EL (cell line): Measurements from ENCODE around the gene MACROD2.
"Not testable (repeated sequence)": the region's sequence is repeated elsewhere in the genome, so short reads cannot be mapped to it uniquely, and the experiment has no call there.

Experiments used
- DNase-seq: peaks from one replicate; pipeline ENCODE4 v3.0.0-alpha.2; 2016

MACROD2 gene

DNA sequence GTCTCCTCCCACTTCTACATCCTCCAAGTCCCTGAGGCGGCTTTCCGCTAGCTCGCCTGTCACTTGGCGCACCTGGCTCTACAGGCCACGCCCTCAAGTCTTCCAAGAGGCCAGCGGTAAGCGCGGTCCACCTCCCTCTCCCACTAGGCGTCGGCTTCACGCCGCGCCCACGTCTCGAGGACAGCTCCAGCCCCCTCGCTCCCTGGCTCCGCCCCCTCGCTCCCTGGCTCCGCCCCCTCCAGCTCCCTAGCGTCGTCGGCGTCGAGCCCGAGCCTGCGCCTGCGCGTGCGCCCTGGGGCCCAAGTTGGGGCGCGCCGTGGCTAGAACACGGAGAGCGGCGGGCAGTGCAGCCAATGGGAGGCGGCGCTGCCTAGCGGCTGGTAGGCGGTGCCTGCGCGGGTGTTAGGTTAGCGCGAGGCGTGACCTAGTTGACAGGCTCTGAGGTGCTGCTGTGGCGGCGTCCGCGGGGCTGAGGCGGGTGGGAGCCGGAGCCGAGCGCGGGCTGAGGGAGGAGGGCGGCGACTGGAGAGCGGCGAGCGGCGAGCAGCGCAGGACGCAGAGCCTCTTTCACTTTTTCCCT, at the start of gene MACROD2:
Gene MACROD2, plus strand, starts transcription at position 431 of the 580 bp plus-strand sequence.
- DNase-seq = peak; percentile 92

GRCh38 chr20:13947719-13948118, 47.6 kb upstream of the MACROD2 start:
- DNase-seq = no peak

- DNase-seq = no peak
Measured at GRCh38 chr20:13953227-13953626, 42.1 kb upstream of the MACROD2 start.

- DNase-seq = no peak
Measured at GRCh38 chr20:13960119-13960518, 35.2 kb upstream of the MACROD2 start.

DNA sequence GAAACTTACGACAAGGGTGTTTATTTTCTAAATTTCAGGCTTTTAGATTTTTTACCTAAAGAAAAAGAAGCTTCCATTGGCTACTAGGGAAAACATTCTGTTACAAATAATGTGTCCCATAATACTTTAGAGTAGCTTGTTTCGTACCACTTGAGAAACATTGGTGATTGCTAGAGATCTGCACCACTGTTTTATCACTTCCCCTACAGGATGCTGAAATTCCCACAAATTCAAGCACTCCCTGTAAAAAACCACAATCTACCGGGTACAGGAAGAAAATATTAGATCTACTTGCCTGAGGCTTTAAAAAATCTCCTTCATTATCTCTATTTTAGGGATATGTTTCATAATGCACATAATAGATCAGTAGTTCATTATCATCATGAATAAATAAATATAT, 34.8 kb upstream of the MACROD2 start:
- DNase-seq = no peak

- DNase-seq = no peak
Measured at GRCh38 chr20:13984211-13984610, 11.1 kb upstream of the MACROD2 start.

DNA sequence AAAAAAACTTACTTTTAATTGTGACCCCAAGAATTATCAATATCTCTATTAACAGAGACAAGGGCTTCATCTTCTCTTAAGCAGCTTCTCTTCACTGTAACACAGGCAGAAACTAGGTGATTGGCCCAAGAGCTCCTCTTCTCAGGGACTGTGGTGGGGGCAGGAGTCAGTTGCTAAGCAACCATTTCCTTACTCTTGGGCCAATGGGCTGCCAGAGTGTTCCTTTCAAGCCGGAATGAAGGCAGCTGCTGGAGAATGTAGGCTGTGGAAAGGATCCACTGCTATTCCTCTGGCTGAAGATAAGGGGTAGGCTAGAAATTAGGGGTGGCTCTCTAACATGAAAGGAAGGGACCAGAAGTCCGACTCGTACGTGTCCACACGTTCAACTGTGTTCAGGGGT, 4.9 kb upstream of the MACROD2 start, which contains the start of gene SEL1L2:
Gene SEL1L2, minus strand, starts transcription at position 150 of the 400 bp plus-strand sequence. Its CDS starts 80 bp downstream, at position 70.
- no peak for DNase-seq

DNA sequence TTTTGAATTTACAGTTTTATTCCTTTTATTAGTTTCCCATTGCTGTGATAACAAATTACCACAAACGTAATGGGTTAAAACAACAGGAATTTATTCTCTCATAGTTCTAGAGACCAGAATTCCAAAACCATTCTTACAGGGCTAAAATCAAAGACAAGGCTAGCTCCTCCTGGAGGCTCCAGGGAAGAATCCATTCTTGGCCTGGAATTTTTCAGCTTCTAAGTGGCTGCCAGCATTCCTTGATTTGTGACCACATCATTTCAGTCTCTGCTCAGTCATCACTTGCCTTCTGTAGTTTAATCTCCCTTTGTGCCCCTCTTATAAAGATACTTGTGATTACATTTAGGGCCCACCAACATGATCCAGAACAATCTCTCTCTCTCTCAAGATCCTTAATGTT, 4.0 kb upstream of the MACROD2 start:
- DNase-seq = no peak

GRCh38 chr20:13991955-13992354, 3.4 kb upstream of the MACROD2 start:
- not testable (repeated sequence) for DNase-seq

DNA sequence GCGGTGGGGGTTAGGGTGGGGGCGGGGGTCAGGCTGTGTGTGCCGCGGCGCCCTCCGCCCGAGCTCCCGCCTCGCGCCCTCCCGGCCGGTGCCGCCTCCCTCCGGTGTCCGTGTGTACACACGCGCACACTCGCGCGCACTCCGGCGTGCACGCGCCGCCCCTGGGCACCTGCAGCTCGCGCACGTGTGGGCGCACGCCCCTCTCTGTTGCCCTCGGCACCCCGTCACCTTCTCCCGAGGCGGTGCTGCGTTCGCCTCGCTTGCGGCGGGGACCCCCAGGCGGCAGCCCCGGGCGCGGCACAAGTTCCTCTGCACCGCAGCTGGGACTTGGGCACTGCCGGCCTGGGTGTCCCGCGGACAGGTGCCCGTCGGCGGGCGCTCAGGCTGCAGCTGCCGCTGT, 525 bp downstream of the MACROD2 start:
- DNase-seq = peak; percentile 4

DNA sequence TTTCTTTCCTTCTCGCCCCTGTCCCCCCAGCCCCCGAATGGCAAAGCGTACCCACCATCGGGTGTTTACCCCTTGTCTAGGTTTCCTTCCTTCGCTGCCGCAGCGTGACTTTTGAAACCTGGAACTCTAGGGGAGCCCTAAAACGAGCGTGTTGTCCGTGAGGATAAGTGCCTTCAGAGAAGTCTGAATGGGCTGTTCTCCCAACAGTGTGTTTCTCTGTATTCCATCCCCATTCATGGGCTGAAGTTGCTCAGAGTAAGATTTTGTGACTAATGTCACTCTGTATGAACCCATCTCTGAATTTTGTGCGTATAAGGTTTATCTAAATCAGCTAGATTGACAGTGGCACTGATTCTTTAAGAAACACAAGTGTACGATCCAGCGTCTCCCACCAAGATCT, 949 bp downstream of the MACROD2 start:
- peak; percentile 4 for DNase-seq

- DNase-seq = no peak
Measured at GRCh38 chr20:14000917-14001316, 5.6 kb downstream of the MACROD2 start.

DNA sequence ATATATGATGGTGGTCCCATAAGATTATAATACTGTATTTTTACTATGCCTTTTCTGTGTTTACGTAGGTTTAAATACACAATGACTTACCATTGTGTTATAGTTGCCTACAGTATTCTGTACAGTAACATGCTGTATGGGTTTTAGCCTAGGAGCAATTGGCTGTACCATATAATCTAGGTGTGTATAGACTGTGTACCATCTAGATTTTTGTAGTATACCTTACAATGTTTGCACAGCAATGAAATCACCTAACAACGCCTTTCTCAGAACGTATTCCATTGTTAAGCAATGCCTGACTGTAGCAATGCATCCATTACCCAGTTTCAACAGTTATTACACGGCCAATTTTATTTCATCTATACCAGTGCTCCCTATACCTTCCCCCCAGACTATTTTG, 10.7 kb downstream of the MACROD2 start:
- DNase-seq = no peak

GRCh38 chr20:14009208-14009607, 13.9 kb downstream of the MACROD2 start:
- DNase-seq = no peak

- no peak for DNase-seq
Measured at GRCh38 chr20:14012671-14013070, 17.4 kb downstream of the MACROD2 start.

- no peak for DNase-seq
Measured at GRCh38 chr20:14030991-14031390, 35.7 kb downstream of the MACROD2 start.

GRCh38 chr20:14033310-14033709, 38.0 kb downstream of the MACROD2 start:
- DNase-seq = no peak

DNA sequence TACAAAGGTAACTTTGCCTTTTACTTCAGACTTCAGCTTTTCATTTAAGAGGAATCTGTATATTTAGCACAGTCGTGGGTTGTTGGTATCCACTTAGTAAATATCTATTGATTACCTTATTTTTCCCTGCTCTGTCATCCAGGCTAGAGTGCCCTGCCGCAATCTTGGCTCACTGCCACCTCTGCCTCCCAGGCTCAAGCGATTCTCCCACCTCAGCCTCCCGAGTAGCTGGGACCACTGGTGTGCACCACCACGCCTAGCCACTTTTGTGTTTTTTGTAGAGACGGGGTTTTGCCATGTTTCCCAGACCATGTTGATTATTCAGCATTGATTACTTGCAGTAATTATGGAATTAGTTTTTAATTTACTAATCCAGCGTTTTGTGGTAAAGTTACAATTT, 41.3 kb downstream of the MACROD2 start:
- DNase-seq = no peak

DNA sequence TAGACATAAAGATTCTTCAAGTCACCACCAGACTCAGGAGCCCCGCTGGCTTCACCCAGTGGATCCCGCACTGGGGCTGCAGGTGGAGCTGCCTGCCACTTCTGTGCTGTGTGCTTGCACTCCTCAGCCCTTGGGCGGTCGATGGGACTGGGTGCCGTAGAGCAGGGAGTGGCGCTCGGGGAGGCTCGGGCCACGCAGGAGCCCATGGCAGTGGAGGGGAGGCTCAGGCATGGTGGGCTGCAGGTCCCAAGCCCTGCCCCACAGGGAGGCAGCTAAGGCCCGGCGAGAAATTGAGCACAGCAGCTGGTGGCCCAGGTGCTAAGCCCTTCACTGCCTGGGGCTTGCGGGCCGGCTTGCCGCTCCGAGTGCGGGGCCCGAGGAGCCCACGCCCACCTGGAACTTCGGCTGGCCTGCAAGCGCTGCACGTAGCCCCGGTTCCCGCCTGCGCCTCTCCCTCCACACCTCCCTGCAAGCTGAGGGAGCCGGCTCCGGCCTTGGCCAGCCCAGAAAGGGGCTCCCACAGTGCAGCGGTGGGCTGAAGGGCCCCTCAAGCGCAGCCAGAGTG, 49.5 kb downstream of the MACROD2 start:
- not testable (repeated sequence) for DNase-seq

DNA sequence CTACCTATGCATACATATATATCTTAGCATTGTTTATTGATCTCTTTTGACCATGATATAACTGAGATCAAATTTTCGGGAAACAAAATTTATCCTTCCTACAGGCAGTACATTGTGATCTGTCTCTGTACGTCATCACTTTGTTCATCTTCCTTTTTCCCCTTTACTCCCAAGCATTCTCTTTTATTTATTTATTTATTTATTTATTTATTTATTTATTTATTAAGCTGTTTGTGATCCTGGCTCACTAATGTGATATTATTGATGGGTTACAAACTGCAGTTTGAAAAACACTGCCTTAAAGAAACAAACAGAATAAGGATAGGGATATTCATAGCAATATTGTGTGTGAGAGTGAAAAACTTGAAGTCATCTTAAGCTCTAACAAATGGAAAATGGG, 51.2 kb downstream of the MACROD2 start:
- no peak for DNase-seq

DNA sequence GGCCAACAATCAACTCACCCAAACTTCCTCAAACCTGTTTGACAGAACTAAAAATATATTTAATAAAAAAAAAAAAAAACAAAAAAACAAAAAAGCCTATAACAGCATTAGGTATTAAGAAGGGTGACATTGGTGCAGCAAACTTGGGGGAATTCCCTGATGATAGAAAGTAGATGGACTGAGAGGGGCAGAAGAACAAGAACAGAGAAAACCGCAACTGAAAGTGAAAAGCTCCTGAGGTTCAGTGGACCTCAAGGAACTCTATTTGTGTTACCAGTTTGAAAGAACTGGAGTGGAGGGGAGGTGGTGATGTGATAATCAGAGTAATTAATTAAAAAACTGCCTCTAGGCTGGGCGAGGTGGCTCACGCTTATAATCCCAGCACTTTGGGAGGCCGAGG, 53.8 kb downstream of the MACROD2 start:
- DNase-seq = no peak

- no peak for DNase-seq
Measured at GRCh38 chr20:14051454-14051853, 56.1 kb downstream of the MACROD2 start.

- peak; percentile 56 for DNase-seq
Measured at GRCh38 chr20:14055127-14055742, 59.9 kb downstream of the MACROD2 start.

DNA sequence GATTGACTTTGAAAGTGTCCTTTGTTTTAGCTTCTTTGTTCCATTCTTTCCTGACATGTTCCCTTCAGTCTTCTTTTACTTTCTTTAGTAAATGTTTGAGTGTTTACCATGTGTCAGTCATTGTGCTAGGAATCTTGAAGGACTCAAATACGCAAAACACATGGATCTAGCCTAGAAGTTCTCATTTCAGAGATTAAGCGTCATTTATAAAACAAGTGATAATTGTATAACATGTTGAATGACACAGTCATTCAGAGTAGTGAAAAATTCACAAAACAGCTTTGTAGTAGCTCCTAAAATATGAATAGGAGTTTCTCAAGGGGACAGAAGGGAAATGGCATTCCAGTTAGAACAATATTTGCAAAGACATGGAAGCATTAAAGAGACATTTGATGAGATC, 66.9 kb downstream of the MACROD2 start:
- DNase-seq = no peak

GRCh38 chr20:14062786-14063185, 67.5 kb downstream of the MACROD2 start:
- no peak for DNase-seq
